ENCODE results near the gene POFUT1. TPM values are rescaled to one million over a fixed set of nuclear protein-coding genes. Genes with fewer than 3 reads are reported as not detected.
"Not testable (repeated sequence)": the region's sequence is repeated elsewhere in the genome, so short reads cannot be mapped to it uniquely, and the experiment has no call there.

Gene POFUT1
- total and polyA plus RNA-seq, 11 donors = 12.0 to 48.5 (median 27.3) TPM

GRCh38 chr20:32274359-32274758 is 66.7 kb downstream of the POFUT1 start:
- ATAC-seq (no peak), DNase-seq (no peak)
- Histone ChIP-seq H3K27ac (no peak overlapping the region), H3K27me3 (no peaks in the 10 kb centered on the region), H3K4me1 (peaks cover 0 to 21% (median 13%) of the 10 kb centered on the region in 12 donors), H3K9me3 (no peaks in the 10 kb centered on the region), H3K4me3 (no peak overlapping the region), H3K36me3 (no peaks in the 10 kb centered on the region)
- WGBS, 4 donors = 83 to 90% (median 89%) methylated on average over 3 of the region's 3 CpGs
- TF ChIP-seq POLR2A (IDR thresholded peaks at IDR 0.05) = no peak
- intact Hi-C loops (cut with DNase I) = no loop called here

- H3K4me3 ChIP-seq, H3K27me3 ChIP-seq, DNase-seq, ATAC-seq, H3K9me3 ChIP-seq, H3K36me3 ChIP-seq, H3K27ac ChIP-seq: not testable (repeated sequence)
- H3K4me1 ChIP-seq = peaks cover 0 to 21% (median 13%) of the 10 kb centered on the region in 12 donors
- intact Hi-C loops (cut with DNase I) = loop anchor here in 1 of 10 donors (5.0 kb wide), 1 partner anchor 82 kb away; the partner anchor contains the start of gene ASXL1
- WGBS, 4 donors = 90 to 94% (median 91%) methylated on average over 3 of the region's 3 CpGs
Measured at GRCh38 chr20:32275163-32275562, 67.5 kb downstream of the POFUT1 start.

DNA sequence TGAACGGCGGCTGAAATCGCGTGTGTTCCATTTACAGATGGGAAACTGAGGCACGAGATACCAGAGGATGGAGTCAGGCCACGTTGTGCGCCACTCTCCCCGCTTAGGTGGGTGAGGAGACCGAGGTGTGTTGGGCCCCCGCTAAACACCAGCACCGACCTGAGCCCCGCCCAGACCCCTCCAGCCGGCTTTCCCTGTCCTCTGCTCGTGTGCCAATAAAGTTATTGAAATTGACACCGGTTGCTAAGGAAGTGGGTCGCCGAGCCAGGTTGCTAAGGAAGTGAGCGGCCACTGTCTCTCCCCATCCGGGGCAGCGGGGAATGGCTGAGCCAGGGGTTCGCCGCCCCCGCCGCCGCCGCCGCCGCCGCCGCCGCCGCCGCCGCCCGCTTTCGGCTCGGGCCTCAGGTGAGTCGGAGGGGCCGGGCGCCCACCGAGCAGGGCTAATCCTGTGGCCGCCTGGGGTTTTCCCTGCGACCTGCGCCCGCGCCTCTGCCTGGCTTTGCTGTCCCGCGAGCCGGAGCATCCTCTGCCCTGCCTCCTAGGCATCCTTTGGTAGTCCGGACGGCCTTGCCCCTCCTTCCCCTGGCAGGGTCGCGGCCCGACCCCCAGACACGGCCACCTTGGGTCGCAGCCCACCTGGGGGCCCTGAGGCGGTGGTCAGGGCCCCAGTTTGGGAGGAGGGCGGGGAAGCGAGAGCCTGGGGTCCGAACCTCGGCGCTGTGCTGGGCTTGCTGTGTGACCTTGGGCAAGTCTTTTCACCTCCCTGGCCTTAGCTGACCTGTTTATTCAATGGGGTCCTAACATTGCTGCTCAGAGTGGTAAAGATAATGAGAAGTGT is 69.9 kb downstream of the POFUT1 start, which contains the start of gene KIF3B:
TSS of gene KIF3B (plus strand) at position 291 of the 838 bp plus-strand sequence. CDS start 32,127 bp downstream, outside the sequence.
- H3K36me3 ChIP-seq = no peaks in the 10 kb centered on the region
- intact Hi-C loops (cut with DNase I) = loop anchor here in 1 of 10 donors (5.0 kb wide), 1 partner anchor 80 kb away; the partner anchor contains the start of gene ASXL1
- no peaks in the 10 kb centered on the region for H3K9me3 ChIP-seq
- peaks cover 0 to 26% (median 18%) of the 10 kb centered on the region in 12 donors for H3K4me1 ChIP-seq
- WGBS, 4 donors = 2 to 4% (median 2%) methylated on average over 38 to 62 of the region's 62 CpGs
- DNase-seq (peak; percentile 90 to 93 (median 92)), ATAC-seq (peak; percentile 88 to 97 (median 96))
- H3K27ac ChIP-seq = peak within 1 kb of the TSS; percentile 25 to 88 (median 80)
- peak within 1 kb of the TSS; percentile 70 to 99 (median 92) for H3K4me3 ChIP-seq
- no peaks in the 10 kb centered on the region for H3K27me3 ChIP-seq
- TF ChIP-seq CTCF (IDR thresholded peaks at IDR 0.05) (no peak), POLR2A (IDR thresholded peaks at IDR 0.05) (peak in 1 of 2 donors; percentile 70)

DNA sequence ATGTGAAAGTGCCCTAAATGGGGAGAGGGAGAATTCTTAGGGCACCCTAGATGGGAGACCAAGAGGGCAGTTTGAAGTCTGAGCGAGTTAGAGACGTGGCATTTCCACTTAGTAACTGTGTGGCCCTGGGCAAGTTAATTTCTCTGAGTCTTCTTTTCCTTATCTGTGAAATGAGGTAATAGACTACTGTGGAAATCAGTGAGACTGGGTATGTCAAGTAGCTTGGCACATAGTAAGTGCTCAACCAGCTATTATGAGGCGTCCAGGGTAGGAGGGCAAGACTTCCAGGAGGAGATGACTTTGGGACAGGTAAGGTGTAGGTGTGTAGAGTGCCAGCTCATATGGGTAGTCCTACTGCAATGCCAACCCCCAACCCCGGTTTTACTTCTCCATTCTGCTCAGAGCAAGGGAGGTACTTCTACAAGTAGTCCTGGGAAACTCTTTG is 70.5 kb downstream of the POFUT1 start:
- ATAC-seq = no peak
- Histone ChIP-seq H3K27ac (peak overlapping the region; percentile 25 to 88 (median 80)), H3K36me3 (no peaks in the 10 kb centered on the region), H3K9me3 (no peaks in the 10 kb centered on the region), H3K4me3 (peak overlapping the region; percentile 70 to 99 (median 92)), H3K4me1 (peaks cover 0 to 31% (median 19%) of the 10 kb centered on the region in 12 donors), H3K27me3 (no peaks in the 10 kb centered on the region)
- TF ChIP-seq POLR2A (IDR thresholded peaks at IDR 0.05) (no peak), CTCF (IDR thresholded peaks at IDR 0.05) (no peak)
- intact Hi-C loops (cut with DNase I) = loop anchor here in 1 of 10 donors (5.0 kb wide), 1 partner anchor 79 kb away; the partner anchor contains the start of gene ASXL1
- no peak for DNase-seq
- 50 to 60% (median 54%) methylated on average over 4 of the region's 4 CpGs for WGBS, 4 donors

GRCh38 chr20:32281711-32282110 is 74.0 kb downstream of the POFUT1 start:
- ATAC-seq (no peak), DNase-seq (no peak)
- Histone ChIP-seq H3K27me3 (no peaks in the 10 kb centered on the region), H3K4me3 (no peak overlapping the region), H3K27ac (no peak overlapping the region), H3K9me3 (no peaks in the 10 kb centered on the region), H3K4me1 (peaks cover 3 to 51% (median 38%) of the 10 kb centered on the region in 12 donors), H3K36me3 (no peaks in the 10 kb centered on the region)
- WGBS, 4 donors = 80 to 83% (median 82%) methylated on average over 4 of the region's 4 CpGs
- TF ChIP-seq CTCF (IDR thresholded peaks at IDR 0.05) (no peak), POLR2A (IDR thresholded peaks at IDR 0.05) (no peak)
- intact Hi-C loops (cut with DNase I) = loop anchor here in 2 of 10 donors (5.0 to 10.0 kb wide), 2 partner anchors 51 to 53 kb away; no protein-coding TSS in a partner anchor

Measured in heart left ventricle (tissue), 16 donors.